GM10266 (cell line): ENCODE data around the gene ISX.
A peak's percentile ranks its signal among the peaks of the same experiment; 100 is the strongest.

Experiments
- DNase-seq: peaks from one replicate; pipeline ENCODE4 v3.0.0; 2012; ENCODE audit errors: extremely low spot score
- CTCF ChIP-seq: IDR thresholded peaks from 2 replicates; pipeline ENCODE4 v1.5.1; 2012; ENCODE audit warnings: mild to moderate bottlenecking, low read depth; ENCODE audit not compliant: control insufficient read depth, insufficient read depth; ENCODE audit errors: missing control alignments

The ISX gene

GRCh38 chr22:35076630-35077029 lies 10.7 kb downstream of the ISX start:
- TF ChIP-seq CTCF, result no peak
- DNase-seq, result no peak

- TF ChIP-seq CTCF, result no peak
- DNase-seq, result no peak
These were observed 19.7 kb downstream of the ISX start for GRCh38 chr22:35085621-35086020.

GRCh38 chr22:35089139-35089538 lies 23.2 kb downstream of the ISX start:
- no peak for TF ChIP-seq CTCF
- no peak for DNase-seq

GRCh38 chr22:35092406-35092805 lies 26.4 kb downstream of the ISX start:
- no peak for TF ChIP-seq CTCF
- no peak for DNase-seq

GRCh38 chr22:35098921-35099320 lies 33.0 kb downstream of the ISX start:
- no peak for DNase-seq
- no peak for TF ChIP-seq CTCF

- TF ChIP-seq CTCF, result no peak
- no peak for DNase-seq
These were observed 33.9 kb downstream of the ISX start for GRCh38 chr22:35099883-35100282.

- TF ChIP-seq CTCF, result peak; percentile 8
- DNase-seq, result peak; percentile 36
These were observed 36.7 kb downstream of the ISX start for GRCh38 chr22:35102663-35103062.

GRCh38 chr22:35103761-35104160 lies 37.8 kb downstream of the ISX start:
- DNase-seq, result no peak
- TF ChIP-seq CTCF, result no peak
